ENCODE results near the gene NTM.

Gene NTM

GRCh38 chr11:132185726-132186592 is 815.5 kb downstream of the NTM start:
- DNase-seq, result no peak

- DNase-seq, result no peak
Measured at GRCh38 chr11:132186699-132187098, 816.3 kb downstream of the NTM start.

DNA sequence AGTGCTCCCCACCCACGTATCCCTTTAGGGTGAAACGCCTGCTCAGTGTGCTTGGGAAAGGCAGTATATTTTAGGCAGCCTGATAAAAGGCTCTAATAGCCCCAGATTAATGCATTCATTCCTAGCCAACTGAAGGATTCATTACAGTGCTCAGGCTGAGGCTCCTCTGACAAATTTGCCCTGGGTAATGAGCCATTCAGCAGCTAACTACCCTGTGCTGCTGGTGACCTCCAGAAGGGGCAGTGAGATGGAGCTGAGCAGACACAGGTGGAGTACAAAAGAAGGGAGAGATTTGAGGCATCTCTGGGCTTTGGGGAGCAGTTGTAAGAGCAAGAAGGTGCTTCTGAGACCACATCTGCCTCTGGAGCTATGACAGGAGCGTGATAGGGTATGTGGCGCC is 817.0 kb downstream of the NTM start:
- no peak for DNase-seq

DNA sequence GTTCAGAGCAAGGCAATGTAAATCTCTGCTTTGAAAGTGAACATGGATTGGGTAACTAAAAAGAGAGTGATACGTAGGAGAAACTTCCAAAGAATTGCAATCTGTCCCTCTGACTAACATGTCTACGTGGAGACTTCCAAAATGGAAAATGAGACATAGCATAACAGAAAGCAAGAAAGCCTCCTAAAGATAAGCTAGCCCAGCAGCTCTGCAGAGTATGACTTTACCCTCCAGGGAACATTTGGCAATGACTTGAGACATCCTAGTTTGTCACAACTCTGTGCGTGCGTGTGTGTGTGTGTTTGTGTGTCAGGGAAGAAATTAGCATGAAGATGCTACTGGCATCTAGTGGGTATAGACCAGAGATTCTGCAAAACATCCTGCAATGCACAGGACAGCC is 817.4 kb downstream of the NTM start:
- DNase-seq, result peak; percentile 71

DNA sequence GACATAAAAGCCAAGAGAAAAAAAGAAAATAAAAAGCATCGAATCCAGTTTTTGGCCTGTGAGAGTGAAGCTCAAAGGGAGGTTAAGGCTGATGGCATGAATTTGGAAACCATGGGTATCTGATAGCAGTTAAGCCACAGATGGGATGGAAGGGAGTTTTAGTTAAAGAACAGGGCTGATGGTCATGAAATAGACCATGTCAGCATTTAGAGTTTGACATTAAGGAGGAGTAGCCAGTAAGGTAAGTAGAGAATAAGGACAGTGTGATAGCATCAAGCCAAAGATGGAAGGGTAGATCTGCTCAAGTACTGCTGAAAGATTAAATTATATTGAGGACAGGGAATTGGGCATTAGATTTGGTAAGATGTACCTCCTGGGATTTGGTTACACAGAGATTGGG is 826.5 kb downstream of the NTM start:
- no peak for DNase-seq

GRCh38 chr11:132200353-132200936 is 830.0 kb downstream of the NTM start:
- no peak for DNase-seq

- DNase-seq, result peak; percentile 74
Measured at GRCh38 chr11:132202621-132203020, 832.2 kb downstream of the NTM start.

GRCh38 chr11:132205006-132205405 is 834.6 kb downstream of the NTM start:
- DNase-seq, result no peak

- peak; percentile 48 for DNase-seq
Measured at GRCh38 chr11:132205496-132205895, 835.1 kb downstream of the NTM start.

- no peak for DNase-seq
Measured at GRCh38 chr11:132206993-132207392, 836.6 kb downstream of the NTM start.

DNA sequence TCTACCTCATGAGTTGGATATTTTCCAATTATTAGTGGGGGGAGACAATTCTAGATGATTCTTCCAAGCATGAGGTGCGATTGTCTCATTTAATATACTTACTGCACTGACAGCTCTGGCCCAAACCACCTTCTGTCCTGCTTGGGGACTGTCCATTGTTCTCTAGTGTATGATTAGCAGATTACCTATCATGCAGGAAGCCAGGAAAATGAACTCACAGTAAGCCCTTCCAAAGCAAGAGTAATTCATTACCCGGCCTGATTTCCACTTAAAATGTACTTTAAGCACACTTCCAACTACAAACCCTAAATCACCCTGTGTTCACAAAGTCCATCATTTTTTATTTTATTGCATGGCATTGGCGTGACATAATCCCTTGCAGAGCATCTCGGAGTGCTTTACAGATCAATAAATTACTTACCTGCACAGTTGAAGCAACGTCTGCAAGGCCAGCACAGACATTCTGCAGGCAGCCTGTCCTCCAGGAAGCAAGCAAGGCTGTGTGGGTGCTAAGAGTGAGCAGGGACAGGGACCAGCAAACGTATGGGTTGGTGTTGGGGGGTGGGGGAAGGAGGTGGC is 838.2 kb downstream of the NTM start:
- DNase-seq, result no peak

DNA sequence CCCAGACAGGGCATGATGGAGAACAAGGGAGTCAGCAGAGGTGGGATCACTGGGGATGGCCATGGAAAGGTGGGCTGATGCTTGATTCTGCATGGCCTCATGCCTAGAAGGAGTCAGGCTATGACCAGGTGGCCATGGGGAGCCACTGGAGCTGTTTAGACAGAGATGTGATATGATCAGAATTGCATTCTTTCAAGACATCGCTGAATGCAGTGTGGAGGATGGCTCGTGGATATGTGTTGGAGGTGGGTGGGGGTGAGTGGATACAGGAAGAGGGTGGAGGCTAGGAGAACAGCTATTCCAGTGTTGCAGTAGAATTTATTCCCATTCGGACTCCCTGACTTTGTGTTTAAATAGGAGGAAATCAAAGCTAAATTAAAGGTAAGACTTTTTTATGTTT is 841.1 kb downstream of the NTM start:
- DNase-seq, result no peak

DNA sequence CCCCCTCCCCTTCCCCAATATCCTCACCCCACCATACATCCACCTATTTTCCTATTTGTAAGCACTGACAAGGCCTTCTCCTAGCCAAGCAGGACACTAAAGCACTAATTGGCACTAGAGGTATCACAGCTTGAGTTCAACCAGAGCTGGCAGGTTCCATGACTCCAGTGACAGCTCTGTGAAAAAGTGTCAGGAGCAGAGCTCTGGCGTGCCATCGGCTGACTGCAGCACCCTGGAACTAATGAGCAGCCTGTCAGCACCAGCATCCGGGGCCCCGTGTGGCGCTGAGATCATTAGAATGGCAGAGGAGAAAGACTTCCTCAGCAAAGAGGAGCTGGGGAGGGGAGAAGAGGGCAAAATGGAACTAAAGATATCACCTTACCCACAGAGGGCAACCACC is 847.4 kb downstream of the NTM start:
- DNase-seq, result no peak

GRCh38 chr11:132220474-132220873 is 850.1 kb downstream of the NTM start:
- peak; percentile 95 for DNase-seq

GRCh38 chr11:132222345-132222744 is 851.9 kb downstream of the NTM start:
- DNase-seq, result no peak

GRCh38 chr11:132226522-132226921 is 856.1 kb downstream of the NTM start:
- no peak for DNase-seq

DNA sequence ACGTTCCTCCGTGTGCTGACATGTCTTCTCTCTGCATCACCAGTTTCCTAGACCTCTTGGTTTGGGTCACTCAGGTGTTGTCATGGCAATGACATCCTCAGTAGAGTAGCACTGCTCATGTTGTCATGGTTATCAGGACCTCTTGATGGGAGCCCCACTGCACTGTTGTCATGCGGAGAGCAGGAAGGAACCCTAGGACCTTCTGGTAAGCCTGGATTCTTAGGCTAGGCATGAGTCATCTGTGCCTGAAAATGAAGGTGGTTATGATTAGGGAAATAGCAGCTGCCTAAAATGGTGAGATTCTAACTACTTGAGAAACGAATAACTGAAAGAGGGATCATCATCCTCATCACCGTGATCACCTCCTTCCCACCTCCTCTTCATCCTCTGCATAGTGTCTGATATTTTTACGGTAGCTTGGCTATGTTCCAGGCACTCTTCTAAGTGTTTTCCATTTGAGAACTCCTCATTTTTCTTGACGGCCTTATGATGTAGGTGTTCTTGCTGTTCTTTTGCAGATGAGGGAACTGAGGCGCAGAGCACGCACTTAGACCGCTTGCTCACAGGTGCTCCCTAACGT is 858.4 kb downstream of the NTM start:
- DNase-seq, result peak; percentile 38

- no peak for DNase-seq
Measured at GRCh38 chr11:132231656-132232347, 861.4 kb downstream of the NTM start.

DNA sequence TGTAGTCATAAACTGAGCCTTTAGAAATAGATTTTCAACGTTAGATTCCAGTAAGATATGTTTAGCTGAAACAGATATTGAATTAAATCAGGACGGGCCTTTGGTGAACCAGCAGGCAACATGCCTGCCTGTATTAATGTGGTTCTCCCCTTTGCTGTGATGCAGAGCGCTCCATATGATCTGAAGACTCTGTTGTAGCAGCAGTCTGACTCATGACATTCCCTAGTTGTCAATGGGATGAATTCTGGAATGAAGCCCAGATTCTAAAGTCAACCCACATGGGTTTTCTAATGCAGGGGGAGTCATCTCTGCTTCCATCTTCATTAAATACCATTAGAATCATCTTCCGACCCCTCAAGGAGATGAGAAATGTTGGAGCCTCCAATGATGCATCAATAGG is 864.5 kb downstream of the NTM start:
- DNase-seq, result peak; percentile 97

GRCh38 chr11:132237781-132238180 is 867.4 kb downstream of the NTM start:
- no peak for DNase-seq

DNA sequence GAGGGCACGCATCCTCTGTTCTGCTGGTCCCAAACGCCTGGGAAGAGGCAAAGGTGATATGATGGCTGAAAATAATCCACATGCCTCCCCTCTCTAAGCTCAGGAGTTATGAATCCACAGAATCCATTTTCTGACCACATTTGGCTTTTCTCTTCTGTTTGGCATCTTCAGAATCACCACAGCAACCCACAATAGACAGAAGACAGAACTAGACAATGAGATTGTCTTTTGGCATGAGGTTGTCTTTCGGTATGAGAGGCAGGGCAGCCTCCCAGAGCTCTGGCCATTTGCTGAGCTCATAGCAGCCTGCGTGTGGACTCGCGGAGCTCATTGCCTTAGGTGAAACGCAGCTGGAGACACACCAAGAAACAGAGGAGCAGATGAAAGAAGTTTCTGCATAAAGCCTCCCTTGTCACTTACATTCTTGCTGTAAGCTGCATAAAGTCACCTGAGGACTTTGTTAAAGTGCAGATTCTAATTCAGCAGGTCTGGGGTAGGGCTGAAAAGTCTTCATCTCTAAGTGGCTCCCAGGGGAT is 868.0 kb downstream of the NTM start:
- DNase-seq, result peak; percentile 43

- no peak for DNase-seq
Measured at GRCh38 chr11:132240374-132240773, 870.0 kb downstream of the NTM start.

DNA sequence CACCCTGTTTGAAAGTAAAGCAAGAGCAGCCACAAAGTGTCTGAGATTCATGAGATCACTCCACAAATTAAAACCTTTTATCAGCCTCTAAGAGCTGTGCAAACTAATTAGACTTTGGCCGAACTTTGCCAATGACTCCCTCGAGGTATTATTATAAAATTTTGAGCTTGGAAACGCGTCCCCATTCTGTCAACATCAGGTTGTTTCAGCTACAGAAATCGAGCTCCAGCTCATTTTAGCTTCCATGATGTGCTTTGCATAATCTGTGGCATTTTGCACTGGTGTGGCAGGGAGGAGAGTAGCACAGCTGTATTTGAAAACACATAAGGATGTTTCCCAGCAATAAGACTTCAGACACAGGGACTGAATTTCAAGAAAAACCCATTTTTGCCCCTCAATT is 872.2 kb downstream of the NTM start:
- no peak for DNase-seq
